Endothelial cell of umbilical vein (primary cell): Measurements from ENCODE around the gene PLPPR2. TPM values are rescaled to one million over a fixed set of nuclear protein-coding genes. Genes with fewer than 3 reads are reported as not detected.

Experiments used
- BruUV-seq: library from RNA; stranded (reverse); fragments of 400-500 nt; replicated peaks from 2 replicates; lab custom pipeline; 2021; lab: Mats Ljungman, UMichigan
- CTCF ChIA-PET: fragments of 300-600, 350-600 bp; sonication (Branson Sonifier 250); formaldehyde crosslinking; loops from one replicate; lab custom pipeline; 2021; ENCODE audit warnings: antibody characterized with exemption, inconsistent platforms; lab: Charles Lee
- POLR2A ChIA-PET: fragments of 300-600, 350-600 bp; sonication (Branson Sonifier 250); formaldehyde crosslinking; loops from one replicate; lab custom pipeline; 2021; ENCODE audit warnings: antibody characterized with exemption, inconsistent platforms; lab: Charles Lee
- DNase-seq: peaks from one replicate; pipeline ENCODE4 v3.0.0-alpha.2; 2011; ENCODE audit warnings: low read depth, low spot score
- FAIRE-seq: peaks from 2 replicates; lab custom pipeline; 2011; peaks lifted over from hg19 to GRCh38; lab: Jason Lieb, UNC
- H2AFZ ChIP-seq: 2 replicates; pipeline ENCODE4 v1.6.0; 2012; ENCODE audit warnings: low read depth, low read length, control low read depth, inconsistent platforms
- H3K27ac ChIP-seq: 2 replicates; pipeline ENCODE4 v1.5.1; 2011; ENCODE audit warnings: low read depth, mild to moderate bottlenecking, control low read depth, low read length, moderate library complexity; ENCODE audit not compliant: insufficient read depth
- H3K27me3 ChIP-seq, 2 experiments: 2 replicates each; pipeline versions ENCODE4 v1.6.0 to v1.6.1; 2011; ENCODE audit warnings: low read length in 2 of 2, mixed read lengths in 1 of 2; ENCODE audit not compliant: control insufficient read depth in 2 of 2, insufficient read depth in 2 of 2
- H3K36me3 ChIP-seq, 2 experiments: 2 replicates in 1 of 2; 3 replicates in 1 of 2; pipeline ENCODE4 v1.5.1; 2011; ENCODE audit warnings: low read length in 2 of 2, mild to moderate bottlenecking in 1 of 2, moderate library complexity in 1 of 2; ENCODE audit not compliant: control insufficient read depth in 2 of 2, insufficient read depth in 2 of 2; ENCODE audit errors: extremely low read depth in 1 of 2
- H3K4me1 ChIP-seq: 3 replicates; pipeline ENCODE4 v1.5.1; 2011; ENCODE audit warnings: mild to moderate bottlenecking, low read length; ENCODE audit not compliant: control insufficient read depth, insufficient read depth; ENCODE audit errors: extremely low read depth
- H3K4me2 ChIP-seq: 2 replicates; pipeline ENCODE4 v1.6.1; 2011; ENCODE audit warnings: low read length, control low read depth, mixed read lengths; ENCODE audit not compliant: insufficient read depth
- H3K4me3 ChIP-seq, 3 experiments: fragments of 200-600 bp in 1 of 3; sonication (generic), shearing (Covaris generic) in 1 of 3; replicated peaks in 1 of 3; 2 replicates each; pipeline ENCODE4 v1.5.1; 2011 to 2016; ENCODE audit warnings: control low read depth in 3 of 3, low read length in 3 of 3, mild to moderate bottlenecking in 2 of 3, inconsistent platforms in 1 of 3, low read depth in 1 of 3, moderate library complexity in 1 of 3; ENCODE audit not compliant: insufficient read depth in 1 of 3
- H3K79me2 ChIP-seq: 2 replicates; pipeline ENCODE4 v1.6.0; 2012; ENCODE audit warnings: low read length, inconsistent platforms; ENCODE audit not compliant: control insufficient read depth, insufficient read depth
- H3K9ac ChIP-seq: replicated peaks from 2 replicates; pipeline ENCODE3; 2011; ENCODE audit warnings: low read length, control low read depth; ENCODE audit not compliant: insufficient read depth; ENCODE audit errors: extremely low read depth
- H3K9me1 ChIP-seq: replicated peaks from 3 replicates; pipeline ENCODE4 v1.6.0; 2011; ENCODE audit warnings: mild to moderate bottlenecking, low read length; ENCODE audit not compliant: control insufficient read depth, insufficient read depth; ENCODE audit errors: extremely low read depth
- H3K9me3 ChIP-seq: replicated peaks from 2 replicates; pipeline ENCODE4 v1.5.1; 2012; ENCODE audit warnings: low read length, inconsistent platforms; ENCODE audit not compliant: control insufficient read depth, insufficient read depth
- H4K20me1 ChIP-seq: replicated peaks from 2 replicates; pipeline ENCODE3; 2011; ENCODE audit warnings: mild to moderate bottlenecking, low read length; ENCODE audit not compliant: control insufficient read depth, insufficient read depth; ENCODE audit errors: extremely low read depth
- EZH2 ChIP-seq: IDR thresholded peaks from 2 replicates; pipeline ENCODE4 v1.6.1; 2012; ENCODE audit warnings: borderline replicate concordance, low read depth, mild to moderate bottlenecking, moderate library complexity, low read length, inconsistent platforms; ENCODE audit not compliant: severe bottlenecking
- FOS ChIP-seq: IDR thresholded peaks from 2 replicates; pipeline ENCODE4 v1.6.1; 2011; ENCODE audit warnings: mild to moderate bottlenecking, low read length, moderate library complexity, borderline replicate concordance; ENCODE audit not compliant: insufficient read depth
- GATA2 ChIP-seq: IDR thresholded peaks from 2 replicates; pipeline ENCODE4 v1.7.0; 2011; ENCODE audit warnings: low read depth, mild to moderate bottlenecking, moderate library complexity, mixed read lengths, low read length; ENCODE audit not compliant: insufficient read length, insufficient read depth
- JUN ChIP-seq: IDR thresholded peaks from 2 replicates; pipeline ENCODE4 v1.6.1; 2011; ENCODE audit warnings: borderline replicate concordance, low read depth; ENCODE audit not compliant: insufficient read length, insufficient read depth
- MAX ChIP-seq: IDR thresholded peaks from 2 replicates; pipeline ENCODE4 v1.6.1; 2011; ENCODE audit not compliant: insufficient read depth, insufficient read length
- MYC ChIP-seq: IDR thresholded peaks from one replicate; pipeline ENCODE4 v1.6.1; 2011; ENCODE audit warnings: mild to moderate bottlenecking, low read depth, low read length
- POLR2A ChIP-seq: IDR thresholded peaks from 2 replicates; pipeline ENCODE4 v1.6.1; 2012; ENCODE audit warnings: low read depth, mild to moderate bottlenecking, control low read depth, low read length
- POLR2AphosphoS5 ChIP-seq: IDR thresholded peaks from 2 replicates; pipeline ENCODE4 v1.6.1; 2012; ENCODE audit warnings: low read depth, mild to moderate bottlenecking, control low read depth, low read length, moderate library complexity; ENCODE audit not compliant: insufficient read depth
- dilution Hi-C: fragments of 300-500 bp; cut with MboI; formaldehyde crosslinking; loops from one replicate; pipeline ENCODE4 v1.15.0; 2019; ENCODE audit warnings: low sequenced_read_pairs; ENCODE audit not compliant: extremely low pct_ligation_motif_present
- intact Hi-C: fragments of 100-400 bp; cut with micrococcal nuclease; formaldehyde crosslinking; loops from one replicate; pipeline ENCODE4 v1.10.0; 2022
- polyA plus RNA-seq, 4 experiments: library from polyadenylated mRNA; depleted of rRNA in 3 of 4; stranded (reverse) in 3 of 4; unstranded in 1 of 4; fragments of >200 nt; gene quantifications; 2 replicates each; pipeline versions ENCODE4 v1.2.1 to v1.2.3, GENCODE V29; 2011 to 2012; ENCODE audit warnings: missing spikeins in 1 of 4
- total RNA-seq: library from RNA; stranded (reverse); gene quantifications from 2 replicates; pipeline ENCODE4 v1.2.3, GENCODE V29; 2021
- TF ChIP-seq, protein P1 (sequence below), 2 donors: IDR thresholded peaks; 1 replicate in 1 of 2; 2 replicates in 1 of 2; pipeline ENCODE4 v1.5.1; 2011; ENCODE audit warnings: low read length in 2 of 2, mild to moderate bottlenecking in 2 of 2, moderate library complexity in 2 of 2, control low read depth in 1 of 2, inconsistent platforms in 1 of 2, low read depth in 1 of 2; ENCODE audit not compliant: insufficient read depth in 1 of 2; ENCODE audit errors: extremely low read depth in 1 of 2

Gene PLPPR2
- total and polyA plus RNA-seq, 2 donors (not counting 3 experiments of a cell fraction or from before 2014, with no cell fraction given): 23.7 to 28.7 TPM

DNA sequence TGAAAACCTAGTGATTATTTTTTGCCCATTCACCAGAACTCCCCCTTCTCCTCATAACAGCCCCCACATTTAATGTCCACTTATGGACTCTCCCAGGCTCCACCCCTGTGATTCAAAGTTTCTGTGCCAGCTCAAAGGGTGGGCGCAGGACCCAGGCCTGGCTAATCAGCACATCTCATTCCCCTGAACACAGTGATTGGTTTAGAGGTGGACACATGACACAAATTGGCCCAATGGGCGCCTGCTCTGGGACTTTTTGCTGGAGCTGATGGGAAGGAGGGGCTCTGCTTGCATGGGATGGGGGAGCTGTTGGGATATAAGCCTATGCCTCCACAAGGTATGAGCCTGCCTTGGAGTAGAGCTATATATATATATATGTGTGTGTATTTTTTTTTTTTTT is 35.1 kb downstream of the PLPPR2 start:
- no TSS peak for BruUV-seq
- no peaks in the 10 kb centered on the region for H3K79me2 ChIP-seq
- H3K9me1 ChIP-seq: no peaks in the 10 kb centered on the region
- TF ChIP-seq GATA2 (no peak), MAX (no peak), MYC (no peak), FOS (no peak), POLR2AphosphoS5 (no peak), POLR2A (no peak), EZH2 (no peak), JUN (no peak)
- TF ChIP-seq, protein P1, sequence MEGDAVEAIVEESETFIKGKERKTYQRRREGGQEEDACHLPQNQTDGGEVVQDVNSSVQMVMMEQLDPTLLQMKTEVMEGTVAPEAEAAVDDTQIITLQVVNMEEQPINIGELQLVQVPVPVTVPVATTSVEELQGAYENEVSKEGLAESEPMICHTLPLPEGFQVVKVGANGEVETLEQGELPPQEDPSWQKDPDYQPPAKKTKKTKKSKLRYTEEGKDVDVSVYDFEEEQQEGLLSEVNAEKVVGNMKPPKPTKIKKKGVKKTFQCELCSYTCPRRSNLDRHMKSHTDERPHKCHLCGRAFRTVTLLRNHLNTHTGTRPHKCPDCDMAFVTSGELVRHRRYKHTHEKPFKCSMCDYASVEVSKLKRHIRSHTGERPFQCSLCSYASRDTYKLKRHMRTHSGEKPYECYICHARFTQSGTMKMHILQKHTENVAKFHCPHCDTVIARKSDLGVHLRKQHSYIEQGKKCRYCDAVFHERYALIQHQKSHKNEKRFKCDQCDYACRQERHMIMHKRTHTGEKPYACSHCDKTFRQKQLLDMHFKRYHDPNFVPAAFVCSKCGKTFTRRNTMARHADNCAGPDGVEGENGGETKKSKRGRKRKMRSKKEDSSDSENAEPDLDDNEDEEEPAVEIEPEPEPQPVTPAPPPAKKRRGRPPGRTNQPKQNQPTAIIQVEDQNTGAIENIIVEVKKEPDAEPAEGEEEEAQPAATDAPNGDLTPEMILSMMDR (IDR thresholded peaks at IDR 0.05; ENCODE audit: extremely low read depth in 1 of 2, insufficient read depth in 1 of 2, low read depth in 1 of 2, low read length in 2 of 2): no peak
- H3K36me3 ChIP-seq: no peaks in the 10 kb centered on the region
- dilution Hi-C loops (no loop called here), intact Hi-C loops (no loop called here)
- H3K27ac ChIP-seq: no peak overlapping the region
- FAIRE-seq: no peak
- no peak overlapping the region for H3K4me3 ChIP-seq
- no peaks in the 10 kb centered on the region for H3K4me1 ChIP-seq
- no peaks in the 10 kb centered on the region for H3K9me3 ChIP-seq
- no peaks in the 10 kb centered on the region for H3K27me3 ChIP-seq
- POLR2A ChIA-PET: no interaction called here
- no peak overlapping the region for H3K4me2 ChIP-seq
- no peak overlapping the region for H2AFZ ChIP-seq
- no peaks in the 10 kb centered on the region for H4K20me1 ChIP-seq
- CTCF ChIA-PET: interaction anchor here (1.3 to 2.2 kb wide), 2 partner anchors 9 to 45 kb away, joined by 3 to 11 read pairs; partner anchors contain the start of gene PRKCSH
- DNase-seq: no peak
- H3K9ac ChIP-seq: no peak overlapping the region
